HepG2 (cell line): ENCODE results near the gene UBTD2. TPM values are rescaled to one million over a fixed set of nuclear protein-coding genes. Genes with fewer than 3 reads are reported as not detected.
A peak's percentile ranks its signal among the peaks of the same experiment; 100 is the strongest.

Experiments used
- EED ChIP-seq: sonication (generic); formaldehyde crosslinking; IDR thresholded peaks from 2 replicates; pipeline ENCODE4 v1.5.0; 2020; ENCODE audit warnings: mild to moderate bottlenecking, missing genetic modification reagents
- ETV6 ChIP-seq: sonication (generic); formaldehyde crosslinking; conservative IDR thresholded peaks from 2 replicates; pipeline ENCODE4 v1.4.0; 2020; ENCODE audit warnings: missing genetic modification reagents
- FOXK2 ChIP-seq: fragments of 450-650 bp; IDR thresholded peaks from 2 replicates; pipeline ENCODE4 v1.6.1; 2016
- HDAC1 ChIP-seq: sonication (generic); formaldehyde crosslinking; IDR thresholded peaks from 2 replicates; pipeline ENCODE4 v1.5.1; 2020; ENCODE audit warnings: mild to moderate bottlenecking, missing genetic modification reagents
- HMG20B ChIP-seq: conservative IDR thresholded peaks from 2 replicates; pipeline ENCODE4 v1.6.1; 2016; ENCODE audit warnings: missing genetic modification reagents, missing compliant biosample characterization
- KLF15 ChIP-seq: sonication (generic); formaldehyde crosslinking; IDR thresholded peaks from 2 replicates; pipeline ENCODE4 v1.8.1; 2023; ENCODE audit warnings: borderline replicate concordance, mild to moderate bottlenecking, inconsistent platforms, missing genetic modification reagents, mixed read lengths
- KMT2B ChIP-seq: IDR thresholded peaks from 2 replicates; pipeline ENCODE4 v1.6.1; 2016; ENCODE audit warnings: missing genetic modification reagents, missing compliant biosample characterization
- LCORL ChIP-seq, 2 experiments: fragments of 450-650 bp in 1 of 2; sonication (generic) in 1 of 2; formaldehyde crosslinking in 1 of 2; IDR thresholded peaks; 2 replicates each; pipeline versions ENCODE4 v1.5.0 to v1.6.1; 2017 to 2020; ENCODE audit warnings: antibody characterized with exemption in 1 of 2, missing genetic modification reagents in 1 of 2
- NR3C1 ChIP-seq: sonication (generic); formaldehyde crosslinking; IDR thresholded peaks from 2 replicates; pipeline ENCODE4 v1.4.0; 2020; ENCODE audit warnings: missing genetic modification reagents
- PLRG1 ChIP-seq: fragments of 450-650 bp; conservative IDR thresholded peaks from 2 replicates; pipeline ENCODE4 v1.6.1; 2016
- SMYD3 ChIP-seq: sonication (generic); formaldehyde crosslinking; IDR thresholded peaks from 2 replicates; pipeline ENCODE4 v1.8.1; 2023; ENCODE audit warnings: mild to moderate bottlenecking, missing genetic modification reagents
- SNAI1 ChIP-seq: sonication (generic); formaldehyde crosslinking; IDR thresholded peaks from 2 replicates; pipeline ENCODE4 v1.5.0; 2020; ENCODE audit warnings: mild to moderate bottlenecking, missing genetic modification reagents, borderline replicate concordance
- SRY ChIP-seq: sonication (generic); formaldehyde crosslinking; IDR thresholded peaks from 2 replicates; pipeline ENCODE4 v1.8.0; 2022; ENCODE audit warnings: mild to moderate bottlenecking, missing genetic modification reagents
- SSRP1 ChIP-seq: IDR thresholded peaks from 2 replicates; pipeline ENCODE4 v1.6.1; 2016; ENCODE audit warnings: control low read depth
- THYN1 ChIP-seq: sonication (generic); formaldehyde crosslinking; IDR thresholded peaks from 2 replicates; pipeline ENCODE4 v1.8.1; 2023; ENCODE audit warnings: low read depth, mild to moderate bottlenecking, moderate library complexity, missing genetic modification reagents, borderline replicate concordance
- TP53 ChIP-seq: sonication (generic); formaldehyde crosslinking; conservative IDR thresholded peaks from 2 replicates; pipeline ENCODE4 v1.4.0; 2020; ENCODE audit warnings: missing genetic modification reagents
- ZBTB38 ChIP-seq: sonication (generic); formaldehyde crosslinking; IDR thresholded peaks from 2 replicates; pipeline ENCODE4 v1.5.1; 2020; ENCODE audit warnings: mild to moderate bottlenecking, missing genetic modification reagents
- ZNF225 ChIP-seq: sonication (generic); formaldehyde crosslinking; IDR thresholded peaks from 2 replicates; pipeline ENCODE4 v1.4.0; 2020; ENCODE audit warnings: mild to moderate bottlenecking, missing genetic modification reagents
- ZNF235 ChIP-seq: sonication (generic); formaldehyde crosslinking; IDR thresholded peaks from 2 replicates; pipeline ENCODE4 v1.8.1; 2023; ENCODE audit warnings: mild to moderate bottlenecking, missing genetic modification reagents, borderline replicate concordance
- ZNF451 ChIP-seq: sonication (generic); formaldehyde crosslinking; IDR thresholded peaks from 2 replicates; pipeline ENCODE4 v1.5.0; 2020; ENCODE audit warnings: mild to moderate bottlenecking, missing genetic modification reagents
- ZNF550 ChIP-seq: sonication (generic); formaldehyde crosslinking; IDR thresholded peaks from 2 replicates; pipeline ENCODE4 v1.4.0; 2020; ENCODE audit warnings: mild to moderate bottlenecking, missing genetic modification reagents, borderline replicate concordance
- polyA plus RNA-seq, 8 experiments: library from polyadenylated mRNA; depleted of rRNA in 3 of 8; stranded (reverse) in 7 of 8; unstranded in 1 of 8; fragments of >200 nt; fragmentation: Illumina TruSeq in 4 of 8; extraction: Trizol in 4 of 8; gene quantifications; 2 replicates each; pipeline versions ENCODE4 v1.2.1 to v1.2.3, GENCODE V29; 2011 to 2016; ENCODE audit warnings: low read depth in 4 of 8, missing spikeins in 1 of 8, mixed read lengths in 1 of 8; ENCODE audit not compliant: insufficient read depth in 1 of 8
- total RNA-seq, 5 experiments: library from RNA; depleted of rRNA; stranded (reverse); fragments of >200 nt; fragmentation: Illumina TruSeq; extraction: Trizol; gene quantifications; 2 replicates each; pipeline ENCODE4 v1.2.3, GENCODE V29; 2016; ENCODE audit warnings: low read depth in 1 of 5
- TF ChIP-seq, protein P1 (sequence below): sonication (generic); formaldehyde crosslinking; conservative IDR thresholded peaks from 2 replicates; pipeline ENCODE4 v1.8.1; 2023; ENCODE audit warnings: missing genetic modification reagents
- TF ChIP-seq, protein P2 (sequence below): sonication (generic); formaldehyde crosslinking; conservative IDR thresholded peaks from 2 replicates; pipeline ENCODE4 v1.4.0; 2020; ENCODE audit warnings: missing genetic modification reagents
- TF ChIP-seq, protein P3 (sequence below): sonication (generic); formaldehyde crosslinking; IDR thresholded peaks from 2 replicates; pipeline ENCODE4 v1.8.0; 2022; ENCODE audit warnings: mild to moderate bottlenecking, missing genetic modification reagents
- TF ChIP-seq, protein P4 (sequence below): IDR thresholded peaks from 2 replicates; pipeline ENCODE4 v1.6.1; 2016; ENCODE audit warnings: low read depth, control low read depth

Gene UBTD2
- total and polyA plus RNA-seq, 2 of the 13 experiments (the other 11 are each of a cell fraction or from before 2014, with no cell fraction given), result 15.2 to 24.1 TPM

DNA sequence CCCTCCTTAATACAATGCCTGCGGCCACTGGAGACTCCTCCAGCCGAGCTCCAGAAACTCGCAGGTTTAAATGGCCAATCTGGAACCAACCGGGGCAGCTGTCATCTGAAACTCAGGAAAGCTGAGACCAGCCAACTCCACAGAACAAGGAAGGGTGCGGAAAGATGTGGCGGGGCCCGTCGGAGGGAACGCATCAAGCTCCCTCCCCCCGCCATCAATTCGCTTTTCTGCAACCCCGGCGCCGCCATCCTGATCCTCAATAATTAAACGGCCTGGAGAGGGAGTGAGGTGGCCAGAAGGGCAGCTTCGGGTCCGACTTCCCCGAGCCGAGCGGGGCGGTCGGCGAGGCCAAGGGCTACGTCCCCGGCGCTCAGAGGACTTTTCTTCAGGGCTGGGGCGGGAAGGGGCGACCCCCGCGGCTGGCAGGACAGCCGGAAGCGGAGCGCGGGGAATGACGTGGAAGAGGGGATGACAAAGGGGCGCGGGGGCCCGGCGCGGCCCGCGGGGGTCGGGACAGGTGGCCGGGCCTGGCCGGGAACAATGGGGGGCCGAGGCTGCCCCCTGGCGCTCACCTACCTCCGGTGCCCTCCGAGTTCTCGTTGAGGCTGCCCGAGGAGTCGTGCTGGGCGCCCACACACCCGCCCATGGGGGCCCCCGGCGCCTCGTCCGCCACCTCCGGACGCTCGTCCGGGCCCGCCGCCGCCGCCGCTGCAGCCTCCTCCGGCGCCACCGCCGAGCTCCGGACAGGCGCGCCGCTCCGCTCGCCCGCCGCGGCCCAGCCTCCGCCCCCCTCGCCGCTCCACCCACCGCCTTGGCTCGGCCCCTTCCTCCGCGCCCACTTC, at the start of gene UBTD2 (continued):
- TF ChIP-seq, protein P1, sequence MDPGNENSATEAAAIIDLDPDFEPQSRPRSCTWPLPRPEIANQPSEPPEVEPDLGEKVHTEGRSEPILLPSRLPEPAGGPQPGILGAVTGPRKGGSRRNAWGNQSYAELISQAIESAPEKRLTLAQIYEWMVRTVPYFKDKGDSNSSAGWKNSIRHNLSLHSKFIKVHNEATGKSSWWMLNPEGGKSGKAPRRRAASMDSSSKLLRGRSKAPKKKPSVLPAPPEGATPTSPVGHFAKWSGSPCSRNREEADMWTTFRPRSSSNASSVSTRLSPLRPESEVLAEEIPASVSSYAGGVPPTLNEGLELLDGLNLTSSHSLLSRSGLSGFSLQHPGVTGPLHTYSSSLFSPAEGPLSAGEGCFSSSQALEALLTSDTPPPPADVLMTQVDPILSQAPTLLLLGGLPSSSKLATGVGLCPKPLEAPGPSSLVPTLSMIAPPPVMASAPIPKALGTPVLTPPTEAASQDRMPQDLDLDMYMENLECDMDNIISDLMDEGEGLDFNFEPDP, result no peak
- TF ChIP-seq SSRP1 (no peak), FOXK2 (no peak), EED (CRISPR knock-in tag) (no peak; the same call in 1 of the 2 replicates), ZNF451 (CRISPR knock-in tag) (no peak), HMG20B (no peak), SMYD3 (CRISPR knock-in tag) (0 out of 2 replicates have a peak, but pooled peaks have one; percentile 25), ZNF235 (CRISPR knock-in tag) (no peak), SNAI1 (CRISPR knock-in tag) (no peak), TP53 (no peak), KLF15 (CRISPR knock-in tag) (no peak), LCORL (IDR thresholded peaks at IDR 0.05) (no peak), LCORL (CRISPR knock-in tag; IDR thresholded peaks at IDR 0.05) (peak; percentile 34; the same call in 1 of the 2 replicates), KMT2B (CRISPR knock-in tag) (peak; percentile 59; the same call in 1 of the 2 replicates), ZBTB38 (CRISPR knock-in tag) (peak; percentile 33; the same call in 1 of the 2 replicates), ETV6 (CRISPR knock-in tag) (no peak), SRY (CRISPR knock-in tag) (peak; percentile 31; the same call in 1 of the 2 replicates), ZNF225 (CRISPR knock-in tag) (0 out of 2 replicates have a peak, but pooled peaks have one; percentile 47), NR3C1 (CRISPR knock-in tag) (no peak), ZNF550 (CRISPR knock-in tag) (no peak), THYN1 (CRISPR knock-in tag) (no peak), HDAC1 (peak; percentile 37; the same call in 1 of the 2 replicates), PLRG1 (no peak)
- TF ChIP-seq, protein P2, sequence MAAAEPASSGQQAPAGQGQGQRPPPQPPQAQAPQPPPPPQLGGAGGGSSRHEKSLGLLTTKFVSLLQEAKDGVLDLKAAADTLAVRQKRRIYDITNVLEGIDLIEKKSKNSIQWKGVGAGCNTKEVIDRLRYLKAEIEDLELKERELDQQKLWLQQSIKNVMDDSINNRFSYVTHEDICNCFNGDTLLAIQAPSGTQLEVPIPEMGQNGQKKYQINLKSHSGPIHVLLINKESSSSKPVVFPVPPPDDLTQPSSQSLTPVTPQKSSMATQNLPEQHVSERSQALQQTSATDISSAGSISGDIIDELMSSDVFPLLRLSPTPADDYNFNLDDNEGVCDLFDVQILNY (CRISPR knock-in tag), result no peak
- TF ChIP-seq, protein P3, sequence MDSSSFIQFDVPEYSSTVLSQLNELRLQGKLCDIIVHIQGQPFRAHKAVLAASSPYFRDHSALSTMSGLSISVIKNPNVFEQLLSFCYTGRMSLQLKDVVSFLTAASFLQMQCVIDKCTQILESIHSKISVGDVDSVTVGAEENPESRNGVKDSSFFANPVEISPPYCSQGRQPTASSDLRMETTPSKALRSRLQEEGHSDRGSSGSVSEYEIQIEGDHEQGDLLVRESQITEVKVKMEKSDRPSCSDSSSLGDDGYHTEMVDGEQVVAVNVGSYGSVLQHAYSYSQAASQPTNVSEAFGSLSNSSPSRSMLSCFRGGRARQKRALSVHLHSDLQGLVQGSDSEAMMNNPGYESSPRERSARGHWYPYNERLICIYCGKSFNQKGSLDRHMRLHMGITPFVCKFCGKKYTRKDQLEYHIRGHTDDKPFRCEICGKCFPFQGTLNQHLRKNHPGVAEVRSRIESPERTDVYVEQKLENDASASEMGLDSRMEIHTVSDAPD, result no peak
- TF ChIP-seq, protein P4, sequence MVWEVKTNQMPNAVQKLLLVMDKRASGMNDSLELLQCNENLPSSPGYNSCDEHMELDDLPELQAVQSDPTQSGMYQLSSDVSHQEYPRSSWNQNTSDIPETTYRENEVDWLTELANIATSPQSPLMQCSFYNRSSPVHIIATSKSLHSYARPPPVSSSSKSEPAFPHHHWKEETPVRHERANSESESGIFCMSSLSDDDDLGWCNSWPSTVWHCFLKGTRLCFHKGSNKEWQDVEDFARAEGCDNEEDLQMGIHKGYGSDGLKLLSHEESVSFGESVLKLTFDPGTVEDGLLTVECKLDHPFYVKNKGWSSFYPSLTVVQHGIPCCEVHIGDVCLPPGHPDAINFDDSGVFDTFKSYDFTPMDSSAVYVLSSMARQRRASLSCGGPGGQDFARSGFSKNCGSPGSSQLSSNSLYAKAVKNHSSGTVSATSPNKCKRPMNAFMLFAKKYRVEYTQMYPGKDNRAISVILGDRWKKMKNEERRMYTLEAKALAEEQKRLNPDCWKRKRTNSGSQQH (CRISPR knock-in tag), result no peak
